Limb (tissue), 2 donors: ENCODE data around the gene GNG8.

ENCODE experiments used
- DNase-seq, 2 donors: peaks; one replicate each; pipeline ENCODE4 v3.0.0-alpha.2; 2016; ENCODE audit errors: extremely low spot score in 2 of 2

The GNG8 gene

GRCh38 chr19:46635920-46636761, at the start of gene GNG8:
TSS of gene GNG8 (minus strand) at chr19:46636202. CDS start at chr19:46634682, 1,520 bp downstream.
- DNase-seq: no peak

- no peak for DNase-seq
Measured at GRCh38 chr19:46685189-46685588, 49.2 kb upstream of the GNG8 start.

DNA sequence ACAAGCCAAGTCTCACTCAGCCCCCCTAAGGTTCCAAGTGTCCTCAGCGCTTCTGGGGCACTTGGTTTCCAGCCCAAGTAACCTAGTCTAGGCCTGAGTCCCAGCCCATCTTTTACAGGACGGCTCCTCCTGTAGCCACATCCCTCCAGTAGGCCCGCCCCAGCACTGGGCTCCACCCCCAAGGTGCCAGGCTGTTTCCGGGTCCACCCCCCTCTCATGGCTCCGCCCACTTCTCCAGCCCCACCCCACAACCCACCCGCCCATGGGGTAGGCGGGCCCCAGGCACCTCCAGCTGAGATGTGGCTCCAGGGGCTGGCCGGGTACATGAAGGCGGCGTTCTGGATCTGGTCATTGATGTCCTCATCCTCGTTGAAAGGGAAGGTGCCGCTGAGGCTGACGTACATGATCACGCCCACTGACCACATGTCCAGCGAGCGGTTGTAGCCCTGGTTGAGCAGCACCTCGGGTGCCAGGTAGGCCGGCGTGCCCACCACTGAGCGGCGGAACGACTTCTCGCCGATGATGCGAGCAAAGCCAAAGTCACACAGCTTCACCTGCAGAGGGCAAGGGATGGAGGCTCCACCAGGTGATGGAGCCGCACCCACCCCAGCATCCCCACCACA, 42.2 kb upstream of the GNG8 start:
- DNase-seq: no peak

DNA sequence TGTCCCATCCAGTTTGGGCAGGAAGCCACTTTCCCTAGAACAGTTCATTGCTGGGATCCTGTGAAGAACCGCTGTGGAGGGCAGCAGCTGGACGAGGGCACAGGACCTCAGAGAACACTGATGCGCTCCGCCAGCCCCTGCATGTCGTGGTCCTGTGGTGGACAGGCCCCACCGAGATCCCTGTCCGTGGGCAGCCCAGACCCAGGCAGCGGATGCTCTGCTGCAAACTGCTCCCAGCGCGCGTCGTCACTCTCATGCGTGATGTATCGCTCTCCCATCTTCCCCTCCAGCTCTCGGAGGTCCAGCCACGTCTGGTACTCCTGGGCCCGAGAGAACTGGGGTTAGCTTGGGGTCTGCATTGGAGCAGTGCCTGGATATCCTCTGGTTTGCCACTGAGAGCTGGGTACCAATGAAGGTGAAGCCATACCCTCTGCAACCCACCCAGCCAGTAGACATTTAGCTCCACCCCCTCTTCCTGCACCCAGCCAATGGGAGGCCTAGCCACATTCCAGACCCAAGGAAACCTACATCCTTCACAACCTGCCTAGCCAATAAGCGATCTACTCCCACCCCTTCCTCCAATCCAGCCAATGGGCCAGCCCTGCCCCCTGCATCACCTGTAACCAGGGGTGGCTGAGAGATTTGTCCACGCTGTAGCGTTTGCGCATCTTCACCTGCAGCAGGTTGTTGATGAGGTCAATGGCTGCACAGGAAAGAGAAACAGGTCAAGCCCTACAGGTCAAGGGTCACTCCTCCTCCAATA, 38.6 kb upstream of the GNG8 start:
- DNase-seq: no peak

GRCh38 chr19:46670813-46671212, 34.8 kb upstream of the GNG8 start:
- no peak for DNase-seq

DNA sequence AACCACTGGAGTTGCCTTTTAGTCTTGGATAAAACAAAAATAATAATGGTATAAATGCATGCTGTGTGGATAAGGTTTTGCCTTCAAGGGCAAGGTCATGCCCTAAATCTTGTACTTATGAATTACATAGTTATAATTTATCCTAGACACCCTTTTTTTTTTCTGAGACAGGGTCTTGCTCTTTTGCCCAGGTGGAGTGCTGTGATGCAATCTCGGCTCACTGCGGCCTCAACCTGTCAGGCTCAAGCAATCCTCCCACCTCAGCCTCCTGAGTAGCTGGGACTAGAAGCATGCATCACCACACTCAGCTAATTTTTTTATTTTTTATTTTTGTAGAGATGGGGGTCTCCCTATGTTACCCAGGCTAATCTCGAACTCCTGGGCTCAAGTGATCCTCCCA, 32.7 kb upstream of the GNG8 start:
- DNase-seq: no peak

DNA sequence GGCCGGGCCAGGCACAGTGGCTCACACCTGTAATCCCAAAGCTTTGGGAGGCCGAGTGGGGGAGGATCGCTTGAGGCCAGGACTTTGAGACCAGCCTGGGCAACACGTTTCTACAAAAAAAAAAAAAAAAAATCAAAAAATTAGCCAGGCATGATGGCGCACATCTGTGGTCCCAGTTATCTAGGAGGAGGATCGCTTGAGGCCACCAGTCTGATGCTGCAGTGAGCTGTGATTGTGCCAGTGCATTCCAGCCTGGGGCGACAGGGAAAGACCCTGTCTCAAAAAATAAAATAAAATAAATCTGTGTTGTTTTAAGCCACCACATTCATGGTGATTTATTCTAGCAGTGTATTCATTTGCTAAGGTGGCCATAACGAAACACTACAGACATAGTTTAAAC, 29.1 kb upstream of the GNG8 start:
- DNase-seq: no peak

- peak; percentile 89 to 93 for DNase-seq
Measured at GRCh38 chr19:46661735-46662592, 26.0 kb upstream of the GNG8 start.

DNA sequence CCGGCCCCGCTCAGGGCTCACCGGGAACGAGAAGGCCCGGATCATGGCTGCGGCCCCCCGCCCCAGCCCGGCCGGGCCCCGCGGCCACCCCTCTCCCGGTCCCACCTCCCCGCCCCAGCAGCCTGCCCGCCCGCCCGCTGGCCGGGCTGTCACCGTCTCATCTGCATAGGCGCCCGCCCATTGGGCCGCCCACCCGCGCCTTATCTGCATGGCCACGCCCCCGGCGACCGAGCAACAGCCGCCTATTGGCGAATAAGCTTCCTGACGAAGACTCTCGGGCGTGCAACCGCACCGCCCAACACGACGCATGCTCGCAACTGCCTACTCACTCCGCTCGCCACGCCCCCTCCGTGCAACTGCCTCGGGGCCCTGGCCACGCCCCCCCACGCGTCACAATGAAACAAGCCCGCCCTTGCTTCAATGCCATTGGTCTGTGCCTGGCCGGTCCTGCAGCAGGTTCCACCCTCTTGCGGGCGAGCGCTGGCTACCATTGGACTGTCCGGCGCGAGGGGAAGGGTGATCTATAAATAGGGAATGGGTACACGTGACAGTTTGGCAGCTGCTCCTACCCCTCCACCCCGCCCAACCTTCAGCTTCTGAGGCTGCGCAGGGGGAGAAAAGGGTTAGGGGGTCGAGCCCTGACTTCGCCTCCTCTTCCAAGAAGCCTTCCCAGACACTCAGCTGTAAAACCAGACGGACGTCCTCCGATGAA, 25.2 kb upstream of the GNG8 start, which contains the start of gene DACT3:
DACT3 (minus strand) TSS at position 163 of the 712 bp plus-strand sequence; CDS start at position 45, 118 bp downstream.
- peak; percentile 100 for DNase-seq

GRCh38 chr19:46660551-46661019, 24.6 kb upstream of the GNG8 start:
- no peak for DNase-seq

- DNase-seq: peak; percentile 27 to 74
Measured at GRCh38 chr19:46660008-46660517, 24.1 kb upstream of the GNG8 start.

GRCh38 chr19:46659151-46660007, 23.4 kb upstream of the GNG8 start:
- peak; percentile 45 to 81 for DNase-seq

DNA sequence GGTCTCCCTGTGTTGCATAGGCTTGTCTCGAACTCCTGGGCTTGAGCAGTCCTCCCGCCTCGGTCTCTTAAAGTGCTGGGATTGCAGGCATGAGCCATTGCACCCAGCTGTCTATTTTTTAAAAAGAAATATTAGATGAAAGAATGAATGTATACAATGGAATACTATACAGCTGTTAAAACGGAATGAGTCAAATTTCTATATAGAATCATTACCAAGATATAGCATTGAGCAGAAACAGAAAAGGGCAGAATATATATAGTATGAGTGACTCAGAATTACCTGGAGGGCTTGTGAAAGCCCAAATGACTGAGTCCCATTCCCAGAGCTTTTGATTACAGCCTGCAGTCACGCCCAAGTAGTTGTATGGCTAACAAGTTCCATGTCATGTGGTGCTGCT, 20.5 kb upstream of the GNG8 start:
- no peak for DNase-seq

GRCh38 chr19:46654621-46655152, 18.7 kb upstream of the GNG8 start:
- DNase-seq: peak in 1 of 2 donors; percentile 61

DNA sequence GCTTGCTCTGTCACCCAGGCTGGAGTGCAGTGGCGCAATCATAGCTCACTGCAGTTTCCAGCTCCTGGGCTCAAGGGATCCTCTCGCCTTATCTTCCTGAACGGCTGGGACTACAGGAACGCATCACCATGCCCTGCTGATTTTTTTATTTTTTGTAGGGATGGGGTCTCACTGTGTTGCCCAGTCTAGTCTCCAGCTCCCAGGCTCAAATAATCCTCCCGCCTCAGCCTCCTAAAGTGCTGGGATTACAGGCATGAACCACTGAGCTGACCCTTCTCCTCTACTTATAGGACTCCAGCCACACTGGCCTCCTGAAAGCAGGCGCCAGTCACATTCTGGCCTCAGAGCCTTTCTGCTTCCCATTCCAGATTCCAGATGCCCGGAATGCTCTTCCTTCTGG, 14.4 kb upstream of the GNG8 start:
- DNase-seq: no peak

DNA sequence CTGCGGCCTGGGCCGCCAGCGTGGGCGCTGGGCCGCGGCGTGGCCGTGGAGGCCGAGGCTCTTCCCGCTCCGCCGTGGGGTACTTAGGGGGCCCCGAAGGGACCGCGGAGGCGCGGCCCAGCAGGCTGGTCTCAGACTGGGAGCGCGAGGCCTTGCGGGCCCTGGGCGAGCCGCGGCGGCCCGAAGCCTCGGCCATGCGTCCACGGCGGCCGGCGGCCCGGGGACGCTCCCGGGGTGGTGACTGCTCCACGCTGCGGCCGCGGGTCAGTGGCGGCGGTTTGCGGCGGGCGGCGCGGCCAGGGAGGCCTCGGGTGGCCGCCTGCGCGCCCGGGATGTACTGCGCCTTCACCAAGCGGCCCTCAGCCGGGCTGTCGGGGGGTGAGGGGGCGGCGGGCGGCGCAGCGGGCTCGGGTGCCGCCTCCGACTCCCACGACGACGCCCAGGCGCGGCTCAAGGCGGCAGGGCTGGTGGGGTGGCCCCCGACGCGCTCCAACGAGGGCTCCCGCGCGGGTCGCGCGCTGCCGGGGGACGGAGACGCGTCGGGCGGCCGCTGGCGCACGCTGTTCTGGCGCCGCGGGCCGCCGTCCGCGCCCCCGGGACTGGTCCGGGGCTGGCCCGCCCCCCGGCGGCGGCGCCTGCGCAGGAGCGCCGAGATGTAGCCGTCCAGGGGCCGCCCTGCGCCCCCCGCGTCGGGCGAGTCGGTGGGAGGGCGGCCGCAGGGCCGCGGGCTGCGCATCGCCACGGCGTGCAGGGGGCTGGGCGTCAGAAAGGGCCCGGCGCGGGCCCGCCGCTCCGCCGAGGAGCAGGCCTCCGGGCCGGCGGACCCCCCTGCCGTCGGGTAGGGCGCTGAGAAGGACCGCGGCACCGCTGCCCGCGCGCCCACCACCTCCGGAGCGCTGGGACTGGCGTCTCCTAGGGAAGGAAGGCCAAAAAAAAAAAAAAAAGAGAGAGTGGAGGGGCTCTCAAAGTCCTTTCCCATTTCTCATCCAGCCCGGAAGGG, 13.3 kb upstream of the GNG8 start:
- DNase-seq: no peak

DNA sequence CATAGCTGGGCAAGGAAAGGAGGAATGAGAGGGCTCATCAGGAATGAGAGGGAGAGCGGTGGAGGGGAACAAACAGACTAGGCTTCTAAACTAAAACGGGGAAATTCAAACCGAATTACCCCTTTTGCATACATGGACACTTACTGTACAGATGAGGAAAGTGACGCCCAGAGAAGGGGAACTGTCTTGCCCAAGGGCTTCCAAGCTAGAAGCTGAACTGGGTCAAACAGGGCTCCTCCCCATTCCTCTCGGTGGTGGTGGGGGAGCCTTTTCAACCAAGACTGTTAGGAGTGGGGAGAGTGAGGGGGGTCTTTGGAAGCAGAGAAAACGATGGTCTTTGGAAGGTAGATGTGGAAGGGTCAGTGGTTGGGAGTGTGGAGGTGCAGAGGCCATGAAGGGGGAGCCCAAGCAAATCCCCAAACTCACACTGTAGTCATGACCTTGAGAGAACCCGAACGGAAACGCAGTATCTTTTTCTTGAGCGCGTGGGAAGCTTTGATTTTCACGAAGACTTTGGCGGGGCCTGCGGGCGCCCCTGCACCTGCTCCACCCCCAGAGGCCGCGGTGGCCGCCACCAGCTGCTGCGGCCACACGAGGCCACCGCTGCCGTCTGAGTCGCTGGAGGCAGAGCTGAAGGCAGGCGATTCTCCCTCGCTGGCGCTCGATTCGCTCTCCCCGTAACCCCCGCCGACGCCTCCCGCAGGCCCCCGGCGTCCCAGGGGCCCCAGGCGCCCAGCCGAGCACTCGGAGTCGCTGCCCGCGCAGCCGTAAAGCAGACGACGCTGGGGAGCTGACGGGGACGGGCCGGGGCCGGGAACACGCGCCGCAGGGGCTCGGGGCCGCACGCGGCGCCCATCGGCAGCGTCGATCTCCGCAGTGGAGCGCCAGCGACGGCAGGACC, 12.3 kb upstream of the GNG8 start:
- DNase-seq: no peak
